Nephron progenitor cell (in vitro differentiated cells): ENCODE results near the gene PALLD.

Source experiments
- DNase-seq: peaks from one replicate; pipeline ENCODE4 v3.0.0; 2021
- H3K27ac Mint-ChIP-seq: 2 replicates; pipeline ENCODE4 v1.8.0; 2021; ENCODE audit warnings: mild to moderate bottlenecking, moderate library complexity, mixed read lengths
- H3K27me3 Mint-ChIP-seq: 2 replicates; pipeline ENCODE4 v1.8.0; 2021; ENCODE audit warnings: mild to moderate bottlenecking, low read depth, mixed read lengths; ENCODE audit not compliant: poor library complexity
- H3K36me3 Mint-ChIP-seq: 2 replicates; pipeline ENCODE4 v1.8.0; 2021; ENCODE audit warnings: low read depth, mixed read lengths
- H3K4me1 Mint-ChIP-seq: 2 replicates; pipeline ENCODE4 v1.8.0; 2021; ENCODE audit warnings: mixed read lengths
- H3K4me3 Mint-ChIP-seq: 2 replicates; pipeline ENCODE4 v1.8.0; 2021; ENCODE audit warnings: mild to moderate bottlenecking, moderate library complexity, mixed read lengths
- H3K9me3 Mint-ChIP-seq: 2 replicates; pipeline ENCODE4 v1.8.0; 2021; ENCODE audit warnings: mild to moderate bottlenecking, moderate library complexity, mixed read lengths
- TF ChIP-seq, protein P1 (sequence below): fragments of 200-600 bp; sonication (generic); IDR thresholded peaks from 2 replicates; pipeline ENCODE4 v1.5.0; 2021; ENCODE audit warnings: antibody characterized with exemption

PALLD gene

DNA sequence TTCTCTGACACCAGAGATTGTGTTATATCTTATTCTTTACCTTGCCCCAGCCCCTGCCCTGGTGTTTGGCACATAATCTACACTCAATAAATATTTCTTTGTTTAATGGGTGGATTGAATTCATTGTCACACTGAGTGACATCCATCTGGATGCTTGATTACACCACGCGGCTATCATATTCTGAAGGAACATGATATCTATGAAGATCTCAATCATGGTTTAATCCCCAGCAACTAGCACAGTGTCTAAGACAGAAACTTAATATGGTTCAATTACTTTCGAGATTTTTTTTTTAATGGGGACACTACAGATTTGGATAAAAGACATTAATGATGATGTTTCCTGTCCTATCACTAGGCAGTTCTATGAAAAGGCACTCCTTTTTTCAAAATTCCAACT is 246.3 kb downstream of the PALLD start:
- H3K9me3 Mint-ChIP-seq: peaks cover 16% of the 10 kb centered on the region

DNA sequence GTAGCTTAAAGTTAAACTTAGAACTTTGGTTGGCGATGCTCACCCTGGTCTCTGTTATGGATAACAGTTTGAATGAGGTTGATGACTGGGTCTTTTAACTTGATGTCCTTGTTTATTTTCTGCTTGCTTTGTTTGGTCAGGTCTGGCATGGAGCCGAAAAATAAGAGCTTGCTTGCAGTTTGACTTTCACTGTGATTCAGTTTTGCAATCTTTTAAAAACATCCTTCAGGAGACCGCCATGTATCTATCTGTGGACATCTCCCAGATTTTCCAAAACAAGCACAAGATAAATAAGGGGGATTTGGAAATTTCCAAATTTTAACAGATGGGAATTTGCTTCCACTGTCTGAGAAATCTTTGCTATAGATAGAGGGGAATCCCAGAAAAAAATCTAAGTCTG is 246.7 kb downstream of the PALLD start:
- Mint-ChIP-seq H3K4me3 (peak overlapping the region; percentile 31), H3K27ac (peak overlapping the region; percentile 97), H3K36me3 (peaks cover 62% of the 10 kb centered on the region), H3K9me3 (peaks cover 17% of the 10 kb centered on the region), H3K4me1 (peaks cover 29% of the 10 kb centered on the region), H3K27me3 (no peaks in the 10 kb centered on the region)
- no peak for DNase-seq
- TF ChIP-seq, protein P1, sequence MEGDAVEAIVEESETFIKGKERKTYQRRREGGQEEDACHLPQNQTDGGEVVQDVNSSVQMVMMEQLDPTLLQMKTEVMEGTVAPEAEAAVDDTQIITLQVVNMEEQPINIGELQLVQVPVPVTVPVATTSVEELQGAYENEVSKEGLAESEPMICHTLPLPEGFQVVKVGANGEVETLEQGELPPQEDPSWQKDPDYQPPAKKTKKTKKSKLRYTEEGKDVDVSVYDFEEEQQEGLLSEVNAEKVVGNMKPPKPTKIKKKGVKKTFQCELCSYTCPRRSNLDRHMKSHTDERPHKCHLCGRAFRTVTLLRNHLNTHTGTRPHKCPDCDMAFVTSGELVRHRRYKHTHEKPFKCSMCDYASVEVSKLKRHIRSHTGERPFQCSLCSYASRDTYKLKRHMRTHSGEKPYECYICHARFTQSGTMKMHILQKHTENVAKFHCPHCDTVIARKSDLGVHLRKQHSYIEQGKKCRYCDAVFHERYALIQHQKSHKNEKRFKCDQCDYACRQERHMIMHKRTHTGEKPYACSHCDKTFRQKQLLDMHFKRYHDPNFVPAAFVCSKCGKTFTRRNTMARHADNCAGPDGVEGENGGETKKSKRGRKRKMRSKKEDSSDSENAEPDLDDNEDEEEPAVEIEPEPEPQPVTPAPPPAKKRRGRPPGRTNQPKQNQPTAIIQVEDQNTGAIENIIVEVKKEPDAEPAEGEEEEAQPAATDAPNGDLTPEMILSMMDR: no peak

More for the DNA sequence above, 246.3 kb downstream of the PALLD start:
- no peak overlapping the region for H3K4me3 Mint-ChIP-seq
- no peak for DNase-seq
- peaks cover 64% of the 10 kb centered on the region for H3K36me3 Mint-ChIP-seq
- TF ChIP-seq, protein P1: no peak
- H3K27me3 Mint-ChIP-seq: no peaks in the 10 kb centered on the region
- peak overlapping the region; percentile 97 for H3K27ac Mint-ChIP-seq
- H3K4me1 Mint-ChIP-seq: peaks cover 29% of the 10 kb centered on the region

- H3K27ac Mint-ChIP-seq: peak overlapping the region; percentile 97
These were observed 247.2 kb downstream of the PALLD start for GRCh38 chr4:168744021-168744420.

DNA sequence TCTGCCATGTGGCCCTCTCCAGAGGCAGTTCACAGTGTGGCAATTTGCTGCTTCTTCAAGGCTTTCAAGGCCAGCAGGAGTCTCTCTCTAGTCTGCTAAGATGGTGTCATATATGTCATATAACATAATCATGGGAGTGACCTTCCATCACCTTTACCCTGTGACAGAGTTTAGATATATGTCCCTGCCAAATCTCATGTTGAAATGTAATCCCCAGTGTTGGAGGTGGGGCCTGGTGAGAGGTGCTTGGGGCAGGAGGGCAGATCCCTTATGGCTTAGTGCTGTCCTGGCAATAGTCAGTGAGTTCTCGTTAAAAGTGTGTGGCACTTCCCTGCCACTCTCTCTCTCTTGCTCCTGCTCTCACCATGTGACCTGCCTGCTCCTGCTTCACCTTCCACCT is 252.0 kb downstream of the PALLD start:
- Mint-ChIP-seq H3K9me3 (peaks cover 23% of the 10 kb centered on the region), H3K36me3 (peaks cover 73% of the 10 kb centered on the region), H3K4me1 (peaks cover 8% of the 10 kb centered on the region), H3K27ac (peak overlapping the region; percentile 42), H3K4me3 (no peak overlapping the region), H3K27me3 (no peaks in the 10 kb centered on the region)
- TF ChIP-seq, protein P1: no peak
- no peak for DNase-seq

More at GRCh38 chr4:168744021-168744420, 247.2 kb downstream of the PALLD start:
- no peak for DNase-seq
- Mint-ChIP-seq H3K4me3 (peak overlapping the region; percentile 31), H3K27me3 (no peaks in the 10 kb centered on the region), H3K36me3 (peaks cover 62% of the 10 kb centered on the region), H3K4me1 (peaks cover 29% of the 10 kb centered on the region), H3K9me3 (peaks cover 20% of the 10 kb centered on the region)
- TF ChIP-seq, protein P1: no peak

GRCh38 chr4:168751263-168752225 is 254.7 kb downstream of the PALLD start:
- Mint-ChIP-seq H3K27me3 (peaks cover 4% of the 10 kb centered on the region), H3K9me3 (peaks cover 21% of the 10 kb centered on the region), H3K4me1 (no peaks in the 10 kb centered on the region), H3K27ac (no peak overlapping the region), H3K4me3 (no peak overlapping the region), H3K36me3 (peaks cover 76% of the 10 kb centered on the region)
- TF ChIP-seq, protein P1: no peak
- no peak for DNase-seq
